ENCODE results near the gene DPP6. TPM values are rescaled to one million over a fixed set of nuclear protein-coding genes. Genes with fewer than 3 reads are reported as not detected.

Gene DPP6
- polyA plus RNA-seq, 1 of the 3 experiments (the other 2 are of a cell fraction), result not detected

GRCh38 chr7:154438571-154439367 lies 386.6 kb downstream of the DPP6 start (continued):
- TF ChIP-seq ZBTB33 (IDR thresholded peaks at IDR 0.05; ENCODE audit: borderline replicate concordance, low read depth) (no peak), JUND (IDR thresholded peaks at IDR 0.05) (no peak), USF2 (IDR thresholded peaks at IDR 0.05; ENCODE audit: borderline replicate concordance, low read depth, low read length) (no peak), FOSL2 (IDR thresholded peaks at IDR 0.05; ENCODE audit: borderline replicate concordance, low read depth) (no peak), MXI1 (IDR thresholded peaks at IDR 0.05; ENCODE audit: low read depth, low read length) (no peak), TEAD4 (IDR thresholded peaks at IDR 0.05; ENCODE audit: borderline replicate concordance, insufficient read depth) (no peak)

GRCh38 chr7:154440058-154440457 lies 387.9 kb downstream of the DPP6 start:
- Histone ChIP-seq H3K4me1 (ENCODE audit: control insufficient read depth in 1 of 2, insufficient read depth in 2 of 2, low read depth in 1 of 2, low read length in 1 of 2) (no peaks in the 10 kb centered on the region), H3K4me3 (ENCODE audit: low read depth in 2 of 2, low read length in 1 of 2) (no peak overlapping the region), H3K9me3 (no peaks in the 10 kb centered on the region), H2AFZ (ENCODE audit: low read depth) (no peak overlapping the region), H3K9me2 (no peaks in the 10 kb centered on the region), H4K20me1 (ENCODE audit: insufficient read depth) (no peaks in the 10 kb centered on the region), H3K79me2 (ENCODE audit: insufficient read depth) (no peaks in the 10 kb centered on the region), H3K27me3 (ENCODE audit: insufficient read depth) (no peaks in the 10 kb centered on the region), H3K4me2 (no peak overlapping the region), H3K36me3 (replicated peaks in 1 of 2; ENCODE audit: control insufficient read depth in 1 of 2, insufficient read depth in 2 of 2, low read length in 1 of 2) (no peaks in the 10 kb centered on the region), H3K27ac (ENCODE audit: low read depth in 2 of 2, low read length in 1 of 2) (no peak overlapping the region), H3F3A (replicated peaks; ENCODE audit: insufficient read depth) (no peaks in the 10 kb centered on the region), H3K9ac (no peak overlapping the region)
- TF ChIP-seq PBX3 (IDR thresholded peaks at IDR 0.05) (no peak), EP300 (IDR thresholded peaks at IDR 0.05; ENCODE audit: borderline replicate concordance in 1 of 2, low read depth in 1 of 2, low read length in 1 of 2) (no peak), IRF3 (IDR thresholded peaks at IDR 0.05; ENCODE audit: low read depth, low read length) (no peak), TAF1 (IDR thresholded peaks at IDR 0.05; ENCODE audit: borderline replicate concordance, low read depth, low read length) (no peak), USF1 (IDR thresholded peaks at IDR 0.05; ENCODE audit: borderline replicate concordance, low read depth) (no peak), REST (IDR thresholded peaks at IDR 0.05; ENCODE audit: low read depth, low read length) (no peak), MXI1 (IDR thresholded peaks at IDR 0.05; ENCODE audit: low read depth, low read length) (no peak), FOSL2 (IDR thresholded peaks at IDR 0.05; ENCODE audit: borderline replicate concordance, low read depth) (no peak), TCF12 (IDR thresholded peaks at IDR 0.05) (no peak), MAX (IDR thresholded peaks at IDR 0.05; ENCODE audit: low read depth) (no peak), RFX5 (IDR thresholded peaks at IDR 0.05; ENCODE audit: low read length) (no peak), NFIC (IDR thresholded peaks at IDR 0.05; ENCODE audit: borderline replicate concordance) (no peak)
- DNase-seq, result no peak
- WGBS (ENCODE audit: low lambda C conversion rate), result 38% methylated on average over 9 of the region's 9 CpGs
- CTCF ChIA-PET, result interaction anchor here (1.7 kb wide), 1 partner anchor 118 kb away, joined by 3 read pairs; no protein-coding TSS in a partner anchor
- POLR2A ChIA-PET, result no interaction called here
